PC-9 (cell line): Measurements from ENCODE around the gene TMC8. TPM values are rescaled to one million over a fixed set of nuclear protein-coding genes. Genes with fewer than 3 reads are reported as not detected.

Experiments used
- BruUV-seq: library from RNA; stranded (reverse); fragments of 400-500 nt; replicated peaks from 2 replicates; lab custom pipeline; 2021; lab: Mats Ljungman, UMichigan
- CTCF ChIA-PET: fragments of 300-600 bp; sonication (Branson Sonifier 250); formaldehyde crosslinking; loops from one replicate; lab custom pipeline; 2022; ENCODE audit warnings: antibody characterized with exemption; lab: Charles Lee
- POLR2A ChIA-PET: fragments of 300-600 bp; sonication (Branson Sonifier 250); formaldehyde crosslinking; loops from one replicate; lab custom pipeline; 2022; ENCODE audit warnings: antibody characterized with exemption; ENCODE audit not compliant: unreplicated experiment; lab: Charles Lee
- DNase-seq, 2 experiments: peaks; one replicate each; pipeline versions ENCODE4 v3.0.0 to v3.0.0-alpha.2; 2015 to 2022; ENCODE audit warnings: mixed read lengths in 1 of 2
- H2AFZ ChIP-seq: fragments of 200-600 bp; sonication (generic); 2 replicates; pipeline ENCODE4 v1.8.1; 2017; ENCODE audit warnings: antibody characterized with exemption
- H3F3A ChIP-seq: fragments of 200-600 bp; sonication (generic); 2 replicates; pipeline ENCODE4 v1.8.1; 2017; ENCODE audit warnings: antibody characterized with exemption, mild to moderate bottlenecking, low read depth; ENCODE audit not compliant: insufficient read depth
- H3K27ac ChIP-seq: fragments of 200-600 bp; sonication (generic); 2 replicates; pipeline ENCODE4 v1.6.1; 2016; ENCODE audit warnings: mixed run types
- H3K27me3 ChIP-seq: fragments of 200-600 bp; sonication (generic); 2 replicates; pipeline ENCODE4 v1.6.1; 2016; ENCODE audit warnings: low read depth, mixed run types; ENCODE audit not compliant: insufficient read depth
- H3K36me3 ChIP-seq: fragments of 200-600 bp; sonication (generic); 2 replicates; pipeline ENCODE4 v1.6.1; 2016; ENCODE audit warnings: low read depth, mixed run types
- H3K4me1 ChIP-seq: fragments of 200-600 bp; sonication (generic); replicated peaks from 2 replicates; pipeline ENCODE4 v1.6.1; 2016; ENCODE audit warnings: mixed run types; ENCODE audit not compliant: insufficient read depth
- H3K4me2 ChIP-seq: fragments of 200-600 bp; sonication (generic); 2 replicates; pipeline ENCODE4 v1.6.1; 2017; ENCODE audit warnings: mixed run types
- H3K4me3 ChIP-seq: fragments of 200-600 bp; sonication (generic); 2 replicates; pipeline ENCODE4 v1.6.1; 2016; ENCODE audit warnings: mixed run types
- H3K79me2 ChIP-seq: fragments of 200-600 bp; sonication (generic); 2 replicates; pipeline ENCODE4 v1.6.1; 2017; ENCODE audit warnings: low read depth, mixed run types
- H3K9me2 ChIP-seq: fragments of 200-600 bp; sonication (generic); 2 replicates; pipeline ENCODE4 v1.8.1; 2017; ENCODE audit warnings: mild to moderate bottlenecking; ENCODE audit not compliant: insufficient read depth
- H3K9me3 ChIP-seq: fragments of 200-600 bp; sonication (generic); 2 replicates; pipeline ENCODE4 v1.8.1; 2016; ENCODE audit warnings: low read depth; ENCODE audit not compliant: insufficient read depth
- H4K20me1 ChIP-seq: fragments of 200-600 bp; sonication (generic); 2 replicates; pipeline ENCODE4 v1.8.1; 2017; ENCODE audit not compliant: insufficient read depth
- EZH2 ChIP-seq: fragments of 200-600 bp; sonication (generic); IDR thresholded peaks from 2 replicates; pipeline ENCODE4 v1.8.0; 2017; ENCODE audit warnings: antibody characterized with exemption, low read depth
- intact Hi-C: fragments of 100-400 bp; cut with micrococcal nuclease; formaldehyde crosslinking; loops from one replicate; pipeline ENCODE4 v1.10.0; 2022; ENCODE audit not compliant: unreplicated experiment
- total RNA-seq: library from RNA; stranded (reverse); gene quantifications from 2 replicates; pipeline ENCODE4 v1.2.3, GENCODE V29; 2021
- TF ChIP-seq, protein P1 (sequence below): fragments of 200-600 bp; sonication (generic); conservative IDR thresholded peaks from 2 replicates; pipeline ENCODE4 v1.6.1; 2017; ENCODE audit warnings: mixed run types, antibody characterized with exemption, mild to moderate bottlenecking, moderate library complexity

TMC8 gene
- total RNA-seq, 1 experiment from 2014 or later: 1.9 TPM

DNA sequence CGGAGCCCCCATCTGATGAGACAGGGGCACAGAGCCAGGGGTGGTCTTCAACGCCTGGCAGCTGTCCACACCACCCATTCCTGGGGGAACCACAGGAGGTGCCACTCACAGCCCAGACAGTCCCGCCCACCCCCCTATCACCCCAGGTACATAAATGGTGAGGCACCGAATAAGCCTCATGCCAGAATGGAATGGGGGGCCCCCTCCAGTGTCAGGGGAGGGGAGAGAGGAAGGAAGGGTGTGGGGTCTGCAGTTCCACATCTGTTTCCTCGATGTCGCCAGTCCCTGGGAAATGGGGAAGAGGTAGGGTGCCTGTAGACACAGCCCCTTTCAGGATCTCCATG is 3.7 kb upstream of the TMC8 start:
- Histone ChIP-seq H3K4me1 (peaks cover 13% of the 10 kb centered on the region), H3K9me3 (no peaks in the 10 kb centered on the region), H3F3A (peaks cover 11% of the 10 kb centered on the region; the same call in 1 of the 2 replicates), H3K36me3 (no peaks in the 10 kb centered on the region), H4K20me1 (no peaks in the 10 kb centered on the region), H2AFZ (no peak overlapping the region), H3K27me3 (no peaks in the 10 kb centered on the region), H3K4me2 (peak overlapping the region; percentile 96), H3K4me3 (peak overlapping the region; percentile 81; the same call in 1 of the 2 replicates), H3K27ac (no peak overlapping the region; the same call in 1 of the 2 replicates), H3K9me2 (no peaks in the 10 kb centered on the region), H3K79me2 (peaks cover 13% of the 10 kb centered on the region)
- CTCF ChIA-PET: interaction anchor here (1.1 kb wide), 1 partner anchor 11 kb away, joined by 3 read pairs; no protein-coding TSS in a partner anchor
- TF ChIP-seq, protein P1, sequence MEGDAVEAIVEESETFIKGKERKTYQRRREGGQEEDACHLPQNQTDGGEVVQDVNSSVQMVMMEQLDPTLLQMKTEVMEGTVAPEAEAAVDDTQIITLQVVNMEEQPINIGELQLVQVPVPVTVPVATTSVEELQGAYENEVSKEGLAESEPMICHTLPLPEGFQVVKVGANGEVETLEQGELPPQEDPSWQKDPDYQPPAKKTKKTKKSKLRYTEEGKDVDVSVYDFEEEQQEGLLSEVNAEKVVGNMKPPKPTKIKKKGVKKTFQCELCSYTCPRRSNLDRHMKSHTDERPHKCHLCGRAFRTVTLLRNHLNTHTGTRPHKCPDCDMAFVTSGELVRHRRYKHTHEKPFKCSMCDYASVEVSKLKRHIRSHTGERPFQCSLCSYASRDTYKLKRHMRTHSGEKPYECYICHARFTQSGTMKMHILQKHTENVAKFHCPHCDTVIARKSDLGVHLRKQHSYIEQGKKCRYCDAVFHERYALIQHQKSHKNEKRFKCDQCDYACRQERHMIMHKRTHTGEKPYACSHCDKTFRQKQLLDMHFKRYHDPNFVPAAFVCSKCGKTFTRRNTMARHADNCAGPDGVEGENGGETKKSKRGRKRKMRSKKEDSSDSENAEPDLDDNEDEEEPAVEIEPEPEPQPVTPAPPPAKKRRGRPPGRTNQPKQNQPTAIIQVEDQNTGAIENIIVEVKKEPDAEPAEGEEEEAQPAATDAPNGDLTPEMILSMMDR: no peak
- TF ChIP-seq EZH2: no peak
- intact Hi-C loops: no loop called here
- DNase-seq: no peak
- BruUV-seq: no TSS peak
- POLR2A ChIA-PET: interaction anchor here (0.6 kb wide), 1 partner anchor 13 kb away, joined by 5 read pairs; no protein-coding TSS in a partner anchor

DNA sequence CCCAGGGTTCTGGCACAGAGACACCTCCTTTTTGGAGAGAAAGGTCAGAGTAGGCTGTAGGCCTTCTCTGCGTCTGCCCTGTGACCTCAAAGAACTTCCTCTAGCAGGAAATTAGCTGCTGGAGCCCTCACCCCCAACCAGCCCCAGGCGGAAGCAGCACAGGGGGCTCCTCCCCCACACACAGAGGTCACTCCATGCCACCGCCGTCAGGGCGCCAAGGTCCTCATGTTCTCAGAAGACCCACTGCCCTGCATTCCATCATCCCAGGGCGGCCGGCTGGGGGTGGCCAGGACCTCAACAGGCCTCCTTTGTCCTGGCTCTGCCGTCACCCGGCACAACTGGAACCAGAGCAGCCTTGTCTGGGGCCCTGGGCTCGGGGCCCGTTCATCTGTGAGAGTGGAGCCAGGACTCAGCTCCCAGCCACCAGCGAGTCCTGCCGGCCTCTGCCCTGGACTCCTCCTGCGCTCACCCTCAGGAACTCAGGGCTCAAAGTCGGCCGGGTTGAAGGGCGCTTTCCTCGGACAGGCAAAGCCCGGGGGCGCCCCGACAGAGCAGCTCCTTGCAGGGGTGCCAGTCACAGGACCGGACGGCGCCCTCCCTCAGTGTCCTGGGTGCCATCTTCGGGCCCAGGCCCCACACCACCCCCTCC is 3.2 kb upstream of the TMC8 start:
- peak overlapping the region; percentile 81 for H3K4me3 ChIP-seq
- no peaks in the 10 kb centered on the region for H3K27me3 ChIP-seq
- TF ChIP-seq EZH2: no peak
- TF ChIP-seq, protein P1: no peak
- TSS peak; percentile 71 for BruUV-seq
- ChIA-PET CTCF (interaction anchor here (0.8 to 1.1 kb wide), 4 partner anchors 11 to 48 kb away, joined by 3 to 6 read pairs (median 4); no protein-coding TSS in a partner anchor), POLR2A (interaction anchor here (0.5 to 1.2 kb wide), 5 partner anchors 13 to 59 kb away, joined by 4 to 12 read pairs (median 7); partner anchors contain the start of gene TK1)
- no peaks in the 10 kb centered on the region for H3K9me3 ChIP-seq
- H3K4me1 ChIP-seq: peaks cover 14% of the 10 kb centered on the region
- H3K9me2 ChIP-seq: no peaks in the 10 kb centered on the region
- DNase-seq: peak; percentile 39 to 48
- H3K79me2 ChIP-seq: peaks cover 13% of the 10 kb centered on the region
- H3K36me3 ChIP-seq: no peaks in the 10 kb centered on the region
- H3K27ac ChIP-seq: peak overlapping the region; percentile 69
- peaks cover 12% of the 10 kb centered on the region; the same call in 1 of the 2 replicates for H3F3A ChIP-seq
- no peaks in the 10 kb centered on the region for H4K20me1 ChIP-seq
- intact Hi-C loops: no loop called here
- H2AFZ ChIP-seq: 0 out of 2 replicates have a peak overlapping the region, but pooled peaks have one; percentile 52
- H3K4me2 ChIP-seq: peak overlapping the region; percentile 96

DNA sequence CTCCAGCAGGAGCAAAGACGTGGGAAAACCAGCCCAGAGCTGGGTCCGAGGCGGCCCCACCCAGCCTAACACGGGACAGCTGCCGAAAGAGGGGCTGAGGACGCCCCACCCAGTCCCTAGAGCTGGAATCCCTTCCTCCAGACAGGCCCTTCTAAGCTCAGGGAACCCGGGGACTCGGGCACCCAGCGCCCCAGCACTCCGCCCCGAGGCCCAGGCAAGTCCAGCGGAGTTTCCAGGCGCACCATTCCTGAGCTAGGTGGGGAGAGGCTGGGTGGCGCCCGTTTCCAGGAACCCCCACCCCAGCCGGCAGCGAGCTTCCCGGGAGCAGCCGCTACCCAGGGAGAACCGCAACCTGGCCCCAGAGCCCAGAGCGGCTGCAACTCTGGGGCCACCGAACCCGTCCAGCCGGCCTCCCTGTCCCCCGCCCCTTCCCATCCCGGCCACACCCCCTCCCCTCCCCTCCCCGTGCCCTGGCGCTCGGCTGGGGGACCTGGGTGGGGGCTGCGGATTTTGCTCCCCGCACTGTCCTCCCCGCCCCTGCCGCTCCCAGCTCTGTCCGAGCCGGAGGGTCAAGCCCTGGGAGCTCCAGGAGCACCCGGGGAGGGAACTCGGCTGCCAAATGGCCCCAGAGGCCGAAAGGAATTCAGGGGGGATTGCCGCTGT is 2.6 kb upstream of the TMC8 start:
- Histone ChIP-seq H3K27me3 (no peaks in the 10 kb centered on the region), H3K36me3 (no peaks in the 10 kb centered on the region), H3K4me2 (peak overlapping the region; percentile 96), H4K20me1 (no peaks in the 10 kb centered on the region), H3F3A (peaks cover 16% of the 10 kb centered on the region; the same call in 1 of the 2 replicates), H2AFZ (0 out of 2 replicates have a peak overlapping the region, but pooled peaks have one; percentile 52), H3K9me3 (no peaks in the 10 kb centered on the region), H3K79me2 (peaks cover 13% of the 10 kb centered on the region), H3K4me1 (peaks cover 19% of the 10 kb centered on the region), H3K9me2 (no peaks in the 10 kb centered on the region), H3K27ac (peak overlapping the region; percentile 69), H3K4me3 (peak overlapping the region; percentile 81)
- peak in 1 of 2 experiments; percentile 73 for DNase-seq
- intact Hi-C loops: loop anchor here (1.0 to 2.0 kb wide), 2 partner anchors 46 to 59 kb away; partner anchors contain the start of genes AFMID and TK1
- no peak for TF ChIP-seq EZH2
- TF ChIP-seq, protein P1: no peak
- no TSS peak for BruUV-seq
- CTCF ChIA-PET: interaction anchor here (0.6 to 1.0 kb wide), 5 partner anchors 10 to 233 kb away, joined by 3 to 19 read pairs (median 5); no protein-coding TSS in a partner anchor
- POLR2A ChIA-PET: interaction anchor here (0.5 to 1.2 kb wide), 4 partner anchors 12 to 59 kb away, joined by 3 to 12 read pairs (median 6); partner anchors contain the start of gene TK1
